ENCODE results near the gene DOCK3.
"Not testable (repeated sequence)": the region's sequence is repeated elsewhere in the genome, so short reads cannot be mapped to it uniquely, and the experiment has no call there.

The DOCK3 gene

DNA sequence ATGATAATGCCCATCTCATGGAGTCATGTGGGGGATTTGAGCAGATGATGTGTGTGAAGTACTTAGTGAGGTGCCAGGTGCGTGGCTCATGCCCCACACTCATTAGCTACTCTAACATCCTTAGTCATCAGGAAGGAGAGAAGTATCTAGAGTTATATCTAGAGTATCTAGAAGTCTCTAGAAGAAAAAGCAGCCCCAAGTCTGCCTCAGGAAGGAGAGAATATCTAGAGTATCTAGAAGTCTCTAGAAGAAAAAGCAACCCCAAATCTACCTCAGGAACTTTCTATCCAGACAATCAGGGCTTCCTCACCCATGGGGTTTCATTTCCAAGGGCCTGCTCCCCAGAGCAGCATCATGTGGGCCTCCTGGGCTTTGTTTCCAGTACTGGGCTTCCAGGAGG, 24.7 kb upstream of the DOCK3 start:
- no peak for DNase-seq (ENCODE audit: low read depth in 2 of 2)

DNA sequence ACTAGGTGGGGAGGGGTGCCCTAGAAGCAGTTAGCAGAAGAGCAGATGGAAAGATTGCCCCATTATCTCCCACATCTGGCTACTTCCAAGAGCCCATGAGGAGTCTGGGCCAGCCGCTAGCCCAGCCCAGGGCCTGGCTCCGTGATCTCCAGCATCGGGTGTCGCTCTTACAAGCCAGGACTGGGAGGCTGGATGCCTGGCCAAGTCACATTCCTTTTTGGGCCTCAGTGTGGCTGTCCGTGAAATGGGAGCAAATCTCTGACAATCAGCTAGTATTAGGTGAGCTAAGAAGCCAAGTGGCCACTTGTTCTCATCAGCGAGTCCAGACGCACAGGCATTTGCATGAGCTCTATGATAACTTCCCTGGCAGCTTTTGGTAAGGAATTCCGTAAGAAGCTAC, 23.3 kb upstream of the DOCK3 start:
- DNase-seq (ENCODE audit: low read depth in 2 of 2): no peak

DNA sequence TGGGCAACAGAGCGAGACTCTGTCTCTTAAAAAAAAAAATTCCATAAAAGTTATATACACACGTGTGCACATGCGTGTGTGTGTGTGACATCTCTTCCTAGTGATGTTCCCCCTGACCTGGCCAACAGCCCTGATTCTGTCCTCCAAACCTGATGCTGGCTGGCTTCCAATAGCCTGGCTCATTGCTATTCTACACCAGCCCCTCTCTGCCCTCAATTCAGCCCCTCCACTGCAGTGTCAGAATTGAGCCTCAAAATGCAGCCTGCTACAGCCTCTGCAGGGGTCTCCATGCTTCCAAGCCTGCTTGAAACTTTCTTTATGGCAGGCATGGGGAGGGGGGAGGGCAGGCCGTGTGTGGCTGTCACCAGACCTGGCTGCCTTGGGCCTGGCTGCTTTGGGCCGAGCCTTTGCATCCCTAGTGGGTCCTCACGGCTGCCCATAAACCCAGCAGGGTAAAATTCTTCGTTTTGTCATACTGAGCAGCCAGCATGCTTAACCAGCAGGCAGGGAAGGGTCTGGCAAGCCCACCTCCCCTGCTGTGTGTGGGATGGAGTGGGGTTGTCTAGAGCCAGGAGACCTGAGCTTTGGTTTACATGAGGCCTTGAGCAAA, 22.7 kb upstream of the DOCK3 start:
- DNase-seq (ENCODE audit: low read depth in 2 of 2): no peak

GRCh38 chr3:50652709-50653108, 22.0 kb upstream of the DOCK3 start:
- peak in 1 of 2 donors; percentile 26 for DNase-seq (ENCODE audit: low read depth in 2 of 2)

- DNase-seq (ENCODE audit: low read depth in 2 of 2): no peak
Observed at GRCh38 chr3:50653937-50654595, 20.7 kb upstream of the DOCK3 start.

DNA sequence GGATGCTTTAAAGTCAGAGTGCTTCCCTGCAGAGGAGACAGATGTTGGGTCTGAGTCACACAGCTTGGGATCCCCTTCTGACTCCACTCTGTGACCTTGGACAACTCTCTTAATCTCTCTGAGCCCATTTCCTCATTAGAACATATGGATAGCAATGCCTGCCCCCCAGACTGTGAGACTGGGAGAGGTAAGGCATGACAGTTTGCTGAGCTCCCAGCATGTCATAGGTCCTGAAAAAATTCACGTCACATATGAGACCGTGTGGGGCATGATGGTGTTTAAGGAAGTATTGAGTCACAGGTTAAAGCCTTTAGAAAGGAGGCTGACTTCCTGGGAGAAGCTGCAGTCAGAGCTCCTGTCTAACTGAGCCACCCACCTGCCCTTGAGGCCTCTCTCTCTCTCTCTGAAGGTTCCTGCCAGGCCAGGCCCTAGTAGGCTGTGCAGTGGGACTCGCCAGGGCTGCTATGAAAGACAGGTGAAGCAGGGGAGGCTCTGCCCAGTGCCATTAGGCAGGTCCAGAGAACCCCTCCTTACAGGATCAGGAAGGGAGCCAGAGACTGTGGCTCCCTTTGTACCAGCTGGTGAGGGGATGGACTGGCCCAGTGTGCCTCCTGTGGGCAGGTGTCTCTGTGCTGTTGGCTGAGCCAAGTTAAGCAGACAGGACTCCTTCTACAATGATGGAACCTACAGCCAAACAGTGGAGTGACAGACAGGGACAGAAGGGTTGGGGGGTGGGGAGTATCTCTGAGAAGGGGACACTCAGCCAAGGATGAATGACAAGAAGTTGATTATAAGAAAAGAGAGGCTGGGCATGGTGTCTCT, 19.5 kb upstream of the DOCK3 start:
- no peak for DNase-seq (ENCODE audit: low read depth in 2 of 2)

GRCh38 chr3:50656417-50657195, 18.1 kb upstream of the DOCK3 start:
- no peak for DNase-seq (ENCODE audit: low read depth in 2 of 2)

DNA sequence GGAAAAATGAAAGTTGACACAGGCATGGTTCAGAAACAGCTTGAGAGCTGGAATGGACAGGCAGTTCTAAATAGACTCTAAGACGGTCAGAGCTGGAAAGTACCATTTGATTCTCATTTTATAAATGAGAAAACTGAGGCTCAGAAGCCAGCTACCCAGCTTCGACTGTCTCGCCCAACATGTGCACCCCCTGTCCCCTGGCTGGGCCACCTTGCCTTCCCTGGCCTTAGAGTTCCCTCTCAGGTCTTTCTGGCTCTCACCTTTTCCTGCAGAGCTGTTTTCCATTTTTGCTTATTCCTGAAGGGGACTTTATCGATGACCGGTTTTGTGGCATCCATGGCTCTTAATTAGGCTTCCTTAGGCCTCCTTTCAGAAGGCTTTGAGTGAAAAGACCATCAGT, 17.3 kb upstream of the DOCK3 start:
- no peak for DNase-seq (ENCODE audit: low read depth in 2 of 2)

DNA sequence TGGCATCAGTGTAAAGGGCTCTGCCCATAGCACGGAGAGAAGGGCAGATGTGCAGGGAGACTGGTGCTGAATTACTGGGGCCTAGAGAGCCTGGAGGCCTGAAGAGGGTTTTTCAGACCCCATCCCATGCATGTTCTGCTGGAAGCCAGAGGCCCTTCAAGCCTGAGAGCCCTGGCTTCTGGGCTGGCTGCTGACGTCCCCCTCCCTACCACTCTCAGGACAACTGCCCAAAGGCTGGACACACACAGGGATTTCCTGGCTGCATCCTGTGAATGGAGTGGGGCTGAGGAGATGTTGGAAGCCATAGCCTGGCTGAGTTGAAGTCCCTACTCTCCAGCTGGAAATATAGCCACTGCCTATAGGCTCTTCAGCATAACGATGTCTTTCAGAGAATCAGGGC, 16.9 kb upstream of the DOCK3 start:
- no peak for DNase-seq (ENCODE audit: low read depth in 2 of 2)

DNA sequence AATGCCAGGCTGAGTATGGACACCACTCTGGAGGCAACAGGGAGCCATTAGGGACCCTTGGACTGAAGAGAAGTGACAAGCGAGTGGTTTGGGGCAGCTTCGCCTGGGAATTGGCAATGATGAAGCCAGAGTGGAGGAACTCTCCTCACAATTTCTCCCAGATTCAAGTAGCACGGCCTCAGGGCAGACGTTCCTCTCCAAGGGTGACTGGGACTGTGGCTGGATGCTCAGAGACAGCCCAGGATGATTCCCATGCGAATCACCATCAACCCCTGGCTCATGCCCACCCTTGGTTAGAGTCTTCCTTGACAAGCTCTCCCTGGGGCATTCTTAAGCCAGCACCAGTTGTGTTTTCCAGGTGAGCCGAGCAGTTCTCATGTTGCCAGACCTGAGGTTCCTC, 16.3 kb upstream of the DOCK3 start:
- DNase-seq (ENCODE audit: low read depth in 2 of 2): no peak

GRCh38 chr3:50658831-50659230, 15.9 kb upstream of the DOCK3 start:
- DNase-seq (ENCODE audit: low read depth in 2 of 2): no peak

DNA sequence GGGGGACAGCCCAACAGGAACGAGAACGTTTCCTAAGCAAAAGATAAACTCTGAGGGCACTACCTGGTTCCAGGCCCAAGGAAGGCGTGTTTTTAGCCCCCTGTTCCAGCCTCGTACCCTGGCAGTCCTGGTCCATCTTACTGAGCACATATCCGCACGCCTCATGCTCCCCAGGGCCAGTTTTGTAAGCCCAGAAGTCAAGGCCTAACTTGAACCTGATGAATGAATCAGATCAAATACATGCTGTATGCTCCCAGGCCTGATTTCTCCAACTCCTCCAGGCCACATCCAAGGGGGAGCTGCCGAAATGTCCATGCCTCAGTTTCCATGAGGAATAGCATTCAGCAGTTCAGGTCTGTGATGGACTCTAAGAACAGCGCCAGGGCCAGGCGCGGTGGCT, 14.3 kb upstream of the DOCK3 start:
- DNase-seq (ENCODE audit: low read depth in 2 of 2): no peak

GRCh38 chr3:50661321-50661837, 13.3 kb upstream of the DOCK3 start:
- DNase-seq (ENCODE audit: low read depth in 2 of 2): no peak

GRCh38 chr3:50662408-50662807, 12.3 kb upstream of the DOCK3 start:
- DNase-seq (ENCODE audit: low read depth in 2 of 2): no peak

- no peak for DNase-seq (ENCODE audit: low read depth in 2 of 2)
Observed at GRCh38 chr3:50665081-50665840, 9.5 kb upstream of the DOCK3 start.

DNA sequence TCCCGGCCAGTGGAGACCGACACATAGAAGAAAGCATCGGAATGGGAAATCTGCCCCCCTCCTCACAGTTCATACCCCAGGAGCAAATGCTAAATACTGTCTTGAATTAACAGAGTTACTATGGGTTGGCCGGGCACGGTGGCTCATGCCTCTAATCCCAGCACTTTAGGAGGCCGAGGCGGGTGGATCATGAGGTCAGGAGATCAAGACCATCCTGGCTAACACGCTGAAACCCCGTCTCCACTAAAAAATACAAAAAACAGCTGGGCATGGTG, 8.9 kb upstream of the DOCK3 start:
- not testable (repeated sequence) for DNase-seq (ENCODE audit: low read depth in 2 of 2)

DNA sequence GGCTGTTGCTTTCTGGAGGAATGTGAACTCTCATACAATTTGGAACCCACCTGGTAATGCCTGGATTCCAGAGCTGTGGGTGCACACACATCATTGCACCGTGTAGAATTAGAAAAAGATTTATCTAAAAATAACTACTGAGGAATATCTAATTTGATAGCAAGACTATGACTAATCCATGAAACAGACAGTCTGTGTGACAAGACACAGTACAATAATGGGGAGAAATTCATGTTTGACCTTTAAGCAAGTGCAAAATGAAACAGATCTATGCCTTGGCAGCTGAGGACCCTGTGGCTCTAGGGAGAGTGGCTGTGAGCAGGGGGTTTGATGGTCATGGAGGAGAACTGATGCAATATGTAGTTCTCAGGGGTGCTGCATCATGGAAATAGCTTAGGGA, 7.9 kb upstream of the DOCK3 start:
- no peak for DNase-seq (ENCODE audit: low read depth in 2 of 2)

GRCh38 chr3:50671331-50671730, 3.4 kb upstream of the DOCK3 start:
- DNase-seq (ENCODE audit: low read depth in 2 of 2): no peak

GRCh38 chr3:50672656-50673055, 2.1 kb upstream of the DOCK3 start:
- DNase-seq (ENCODE audit: low read depth in 2 of 2): no peak

DNA sequence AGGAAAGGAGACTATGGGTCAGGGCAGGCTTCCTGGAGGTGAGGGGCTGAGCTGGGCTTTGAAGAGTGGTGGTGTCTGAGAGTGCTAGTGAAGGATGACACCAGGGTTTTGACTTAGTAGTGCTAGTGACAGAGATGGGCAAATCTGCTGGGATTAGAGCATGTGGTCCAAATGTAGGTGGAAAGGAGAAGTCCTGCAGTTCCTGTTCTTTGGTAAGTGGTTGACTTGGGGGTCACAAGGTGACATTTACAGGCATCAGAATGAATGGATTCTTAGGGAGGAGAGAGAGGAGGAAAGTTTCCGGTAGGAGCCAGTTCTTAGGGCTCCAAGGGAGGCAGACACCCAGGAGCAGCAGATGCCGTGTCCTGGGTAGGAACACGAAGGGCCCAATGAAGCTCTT, 796 bp upstream of the DOCK3 start:
- no peak for DNase-seq (ENCODE audit: low read depth in 2 of 2)

DNA sequence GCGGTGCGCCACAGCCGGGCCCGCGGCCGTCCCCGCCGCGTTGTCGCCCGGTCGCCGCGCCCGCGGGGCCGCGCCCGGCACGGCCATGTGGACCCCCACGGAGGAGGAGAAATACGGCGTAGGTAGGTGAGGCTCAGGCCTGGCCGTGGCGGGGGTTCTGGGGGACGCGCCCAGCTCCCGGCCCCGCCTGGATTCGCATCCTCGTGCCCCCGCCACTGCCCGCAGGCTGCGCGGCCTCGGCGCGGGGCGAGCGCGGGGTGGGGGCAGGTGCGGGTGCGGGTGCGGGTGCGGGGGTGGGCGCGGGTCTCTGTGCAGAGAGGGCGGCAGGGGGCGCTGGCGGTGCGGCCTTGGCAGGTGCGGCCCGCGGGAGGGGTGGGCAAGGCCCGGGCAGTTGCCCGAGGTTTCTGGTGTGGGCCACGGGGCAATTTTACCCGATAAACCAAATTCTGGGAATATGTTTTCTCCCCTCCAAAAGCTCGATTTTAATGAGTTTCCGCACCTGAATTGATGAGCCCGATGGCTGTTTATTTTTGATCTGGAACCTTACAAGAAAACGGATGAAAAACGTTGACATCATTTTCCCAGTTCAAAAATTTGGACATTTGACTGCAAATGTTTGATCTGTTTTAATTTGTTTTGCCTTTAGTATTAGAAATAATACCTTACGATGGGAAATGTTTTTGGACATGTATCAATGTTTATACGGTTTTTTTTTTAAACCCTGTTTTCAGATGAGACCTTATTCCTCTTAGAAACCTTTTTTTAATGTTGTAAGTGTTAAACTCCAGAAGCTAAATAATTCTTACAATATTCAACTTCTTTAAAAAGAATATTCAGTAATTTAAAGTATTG, 678 bp downstream of the DOCK3 start:
- peak in 1 of 2 donors; percentile 48 for DNase-seq (ENCODE audit: low read depth in 2 of 2)
